ENCODE results near the gene PROCA1. TPM values are rescaled to one million over a fixed set of nuclear protein-coding genes. Genes with fewer than 3 reads are reported as not detected.

The PROCA1 gene
- total RNA-seq, 1 experiment from 2014 or later = 1.1 TPM

- H3K27me3 Mint-ChIP-seq (ENCODE audit: insufficient read depth, unreplicated experiment) = no peaks in the 10 kb centered on the region
- peak; percentile 43 for DNase-seq (ENCODE audit: unreplicated experiment)
- ChIA-PET POLR2A (interaction anchor here (1.2 to 3.9 kb wide), 2 partner anchors 8 to 14 kb away, joined by 4 to 28 read pairs; partner anchors contain the start of genes SDF2 and SUPT6H), CTCF (interaction anchor here (0.6 to 2.9 kb wide), 11 partner anchors 11 to 441 kb away, joined by 3 to 13 read pairs (median 4); partner anchors contain the start of gene BLTP2)
- intact Hi-C loops (cut with micrococcal nuclease) = loop anchor here (1.0 kb wide), 1 partner anchor 32 kb away; no protein-coding TSS in a partner anchor
- H3K36me3 Mint-ChIP-seq (ENCODE audit: insufficient read depth, unreplicated experiment) = peaks cover 98% of the 10 kb centered on the region
- no peaks in the 10 kb centered on the region for H3K4me1 Mint-ChIP-seq (ENCODE audit: insufficient read depth, unreplicated experiment)
- no peak overlapping the region for H3K27ac Mint-ChIP-seq (ENCODE audit: low read depth, unreplicated experiment)
- H3K9me3 Mint-ChIP-seq (ENCODE audit: unreplicated experiment) = no peaks in the 10 kb centered on the region
- TF ChIP-seq CTCF (IDR thresholded peaks at IDR 0.05; ENCODE audit: unreplicated experiment) = no peak
- no peak overlapping the region for H3K4me3 Mint-ChIP-seq (ENCODE audit: unreplicated experiment)
- BruUV-seq (replicated peaks) = no TSS peak
Measured at GRCh38 chr17:28675980-28676379, 35.7 kb downstream of the PROCA1 start.

GRCh38 chr17:28675490-28675889 is 36.2 kb downstream of the PROCA1 start:
- Mint-ChIP-seq H3K4me3 (ENCODE audit: unreplicated experiment) (no peak overlapping the region), H3K9me3 (ENCODE audit: unreplicated experiment) (no peaks in the 10 kb centered on the region), H3K36me3 (ENCODE audit: insufficient read depth, unreplicated experiment) (peaks cover 98% of the 10 kb centered on the region), H3K27me3 (ENCODE audit: insufficient read depth, unreplicated experiment) (no peaks in the 10 kb centered on the region), H3K27ac (ENCODE audit: low read depth, unreplicated experiment) (no peak overlapping the region), H3K4me1 (ENCODE audit: insufficient read depth, unreplicated experiment) (no peaks in the 10 kb centered on the region)
- POLR2A ChIA-PET = interaction anchor here (1.2 to 3.9 kb wide), 2 partner anchors 8 to 14 kb away, joined by 4 to 28 read pairs; partner anchors contain the start of genes SDF2 and SUPT6H
- no TSS peak for BruUV-seq (replicated peaks)
- CTCF ChIA-PET = interaction anchor here (0.6 to 2.9 kb wide), 14 partner anchors 8 to 904 kb away, joined by 3 to 13 read pairs (median 4); partner anchors contain the start of gene BLTP2
- intact Hi-C loops (cut with micrococcal nuclease) = no loop called here
- TF ChIP-seq CTCF (IDR thresholded peaks at IDR 0.05; ENCODE audit: unreplicated experiment) = no peak
- DNase-seq (ENCODE audit: unreplicated experiment) = no peak

DNA sequence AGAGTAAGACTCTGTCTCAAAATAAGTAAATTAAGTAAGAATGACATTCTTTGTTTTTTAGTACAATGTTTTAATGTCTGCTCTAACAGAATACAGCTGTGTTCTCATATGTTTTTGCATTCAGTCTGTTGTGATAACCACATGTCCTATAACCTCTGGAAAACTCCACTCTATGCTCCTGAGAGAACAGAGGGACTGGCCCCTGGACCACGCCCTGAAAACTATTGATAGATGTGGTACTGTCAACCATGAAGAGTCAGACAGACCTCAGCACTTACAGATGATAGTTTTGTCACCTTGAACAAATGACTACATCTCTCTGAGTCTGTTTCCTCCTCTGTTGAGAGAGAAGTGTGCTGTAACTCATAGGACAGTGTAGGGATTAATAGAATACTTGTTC is 41.8 kb downstream of the PROCA1 start:
- Mint-ChIP-seq H3K9me3 (ENCODE audit: unreplicated experiment) (no peaks in the 10 kb centered on the region), H3K4me1 (ENCODE audit: insufficient read depth, unreplicated experiment) (peaks cover 22% of the 10 kb centered on the region), H3K36me3 (ENCODE audit: insufficient read depth, unreplicated experiment) (peaks cover 88% of the 10 kb centered on the region), H3K4me3 (ENCODE audit: unreplicated experiment) (no peak overlapping the region), H3K27ac (ENCODE audit: low read depth, unreplicated experiment) (no peak overlapping the region), H3K27me3 (ENCODE audit: insufficient read depth, unreplicated experiment) (no peaks in the 10 kb centered on the region)
- no TSS peak for BruUV-seq (replicated peaks)
- ChIA-PET POLR2A (interaction anchor here (1.0 kb wide), 1 partner anchor 9 kb away, joined by 3 read pairs; the partner anchor contains the start of gene SDF2), CTCF (interaction anchor here (0.6 to 1.4 kb wide), 3 partner anchors 25 to 86 kb away, joined by 3 to 4 read pairs (median 4); partner anchors contain the start of gene BLTP2)
- DNase-seq (ENCODE audit: unreplicated experiment) = no peak
- intact Hi-C loops (cut with micrococcal nuclease) = no loop called here
- no peak for TF ChIP-seq CTCF (IDR thresholded peaks at IDR 0.05; ENCODE audit: unreplicated experiment)

DNA sequence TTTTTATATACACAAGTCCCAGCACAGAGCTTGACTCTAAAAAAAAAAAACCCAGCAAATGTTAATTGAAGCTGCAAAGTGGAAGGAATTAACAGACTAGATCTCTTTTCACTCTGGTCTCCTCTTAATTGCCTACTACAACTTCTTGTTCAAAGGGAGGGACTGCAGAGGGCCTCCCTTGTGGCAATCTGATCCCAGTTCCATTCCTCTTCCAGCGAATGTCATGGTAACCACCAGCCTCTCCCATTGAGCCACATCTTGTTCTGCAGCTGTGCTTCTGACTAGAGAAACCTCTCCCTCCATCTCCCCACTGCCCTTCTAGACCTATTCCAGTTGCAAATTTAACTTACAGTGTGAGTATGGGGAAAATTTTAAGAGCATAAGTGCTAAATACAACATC is 43.8 kb downstream of the PROCA1 start:
- no peaks in the 10 kb centered on the region for H3K27me3 Mint-ChIP-seq (ENCODE audit: insufficient read depth, unreplicated experiment)
- TF ChIP-seq CTCF (IDR thresholded peaks at IDR 0.05; ENCODE audit: unreplicated experiment) = no peak
- ChIA-PET CTCF (interaction anchor here (0.7 to 1.1 kb wide), 2 partner anchors 9 to 476 kb away, joined by 3 to 5 read pairs; no protein-coding TSS in a partner anchor), POLR2A (interaction anchor here (0.7 to 1.9 kb wide), 3 partner anchors 10 to 42 kb away, joined by 3 to 7 read pairs (median 3); no protein-coding TSS in a partner anchor)
- peaks cover 81% of the 10 kb centered on the region for H3K36me3 Mint-ChIP-seq (ENCODE audit: insufficient read depth, unreplicated experiment)
- H3K4me3 Mint-ChIP-seq (ENCODE audit: unreplicated experiment) = no peak overlapping the region
- no peak overlapping the region for H3K27ac Mint-ChIP-seq (ENCODE audit: low read depth, unreplicated experiment)
- intact Hi-C loops (cut with micrococcal nuclease) = no loop called here
- peaks cover 42% of the 10 kb centered on the region for H3K4me1 Mint-ChIP-seq (ENCODE audit: insufficient read depth, unreplicated experiment)
- DNase-seq (ENCODE audit: unreplicated experiment) = no peak
- H3K9me3 Mint-ChIP-seq (ENCODE audit: unreplicated experiment) = no peaks in the 10 kb centered on the region
- no TSS peak for BruUV-seq (replicated peaks)

All from MCF 10A (cell line).